Large intestine (tissue), 3 donors: ENCODE results near the gene DDX25. TPM values are rescaled to one million over a fixed set of nuclear protein-coding genes. Genes with fewer than 3 reads are reported as not detected.

ENCODE experiments used
- DNase-seq, 2 donors: peaks; one replicate each; pipeline versions ENCODE4 v3.0.0 to v3.0.0-alpha.2; 2013
- H3K27ac ChIP-seq: one replicate; pipeline ENCODE4 v1.5.1; 2013; ENCODE audit warnings: low read length
- H3K27me3 ChIP-seq: 2 replicates; pipeline ENCODE4 v1.6.1; 2013; ENCODE audit warnings: low read length; ENCODE audit not compliant: control insufficient read depth, insufficient read depth
- H3K36me3 ChIP-seq: 2 replicates; pipeline ENCODE4 v1.6.1; 2013; ENCODE audit warnings: low read length; ENCODE audit not compliant: control insufficient read depth, insufficient read depth
- H3K4me1 ChIP-seq: one replicate; pipeline ENCODE4 v1.6.1; 2013; ENCODE audit warnings: low read length; ENCODE audit not compliant: control insufficient read depth, insufficient read depth
- H3K4me3 ChIP-seq: one replicate; pipeline ENCODE4 v1.5.1; 2013; ENCODE audit warnings: low read length
- H3K9me3 ChIP-seq: one replicate; pipeline ENCODE4 v1.6.1; 2013; ENCODE audit warnings: mild to moderate bottlenecking, low read depth, low read length, moderate library complexity; ENCODE audit not compliant: control insufficient read depth
- WGBS: methylation state at CpG from one replicate; pipeline ENCODE4 v1.1.5; 2013; ENCODE audit warnings: low lambda C conversion rate; ENCODE audit not compliant: insufficient coverage; 5-methylcytosine and 5-hydroxymethylcytosine counted together
- polyA plus RNA-seq: library from polyadenylated mRNA; unstranded; fragments of 120-200 nt; gene quantifications from one replicate; pipeline ENCODE4 v1.2.1, GENCODE V29; 2013

DDX25 gene
- polyA plus RNA-seq, 1 donor: 2.0 TPM

GRCh38 chr11:125945011-125945796, 40.9 kb downstream of the DDX25 start:
- H3K9me3 ChIP-seq: no peaks in the 10 kb centered on the region
- H3K4me1 ChIP-seq: peaks cover 5% of the 10 kb centered on the region
- WGBS: no CpG with 5 or more reads among the region's 15 CpGs
- no peaks in the 10 kb centered on the region for H3K27me3 ChIP-seq
- H3K27ac ChIP-seq: no peak overlapping the region
- DNase-seq: no peak
- H3K36me3 ChIP-seq: no peaks in the 10 kb centered on the region
- H3K4me3 ChIP-seq: no peak overlapping the region

GRCh38 chr11:125945797-125946520, 41.7 kb downstream of the DDX25 start, which contains the start of gene VSIG10L2:
VSIG10L2 (plus strand) TSS chr11:125946044; CDS start chr11:125946056, 12 bp downstream.
- DNase-seq: no peak
- Histone ChIP-seq H3K9me3 (no peaks in the 10 kb centered on the region), H3K4me1 (peaks cover 5% of the 10 kb centered on the region), H3K27ac (no peak within 1 kb of the TSS), H3K4me3 (no peak within 1 kb of the TSS), H3K36me3 (no peaks in the 10 kb centered on the region), H3K27me3 (no peaks in the 10 kb centered on the region)
- no CpG with 5 or more reads among the region's 8 CpGs for WGBS

GRCh38 chr11:125946712-125947418, 42.6 kb downstream of the DDX25 start:
- H3K36me3 ChIP-seq: no peaks in the 10 kb centered on the region
- H3K9me3 ChIP-seq: no peaks in the 10 kb centered on the region
- H3K4me3 ChIP-seq: no peak overlapping the region
- no peak for DNase-seq
- H3K27ac ChIP-seq: no peak overlapping the region
- WGBS: no CpG with 5 or more reads among the region's 14 CpGs
- H3K4me1 ChIP-seq: peaks cover 5% of the 10 kb centered on the region
- H3K27me3 ChIP-seq: no peaks in the 10 kb centered on the region

GRCh38 chr11:125947419-125948277, 43.3 kb downstream of the DDX25 start:
- no peak overlapping the region for H3K4me3 ChIP-seq

GRCh38 chr11:125948278-125949051, 44.2 kb downstream of the DDX25 start:
- 40% methylated on average over 1 of the region's 23 CpGs for WGBS
- H3K9me3 ChIP-seq: no peaks in the 10 kb centered on the region
- no peak overlapping the region for H3K4me3 ChIP-seq
- no peak overlapping the region for H3K27ac ChIP-seq
- no peaks in the 10 kb centered on the region for H3K4me1 ChIP-seq
- H3K36me3 ChIP-seq: no peaks in the 10 kb centered on the region
- H3K27me3 ChIP-seq: no peaks in the 10 kb centered on the region
- DNase-seq: no peak

More at GRCh38 chr11:125947419-125948277, 43.3 kb downstream of the DDX25 start:
- H3K9me3 ChIP-seq: no peaks in the 10 kb centered on the region
- no peaks in the 10 kb centered on the region for H3K36me3 ChIP-seq
- no peaks in the 10 kb centered on the region for H3K4me1 ChIP-seq
- no peaks in the 10 kb centered on the region for H3K27me3 ChIP-seq
- no peak overlapping the region for H3K27ac ChIP-seq
- WGBS: no CpG with 5 or more reads among the region's 24 CpGs
- DNase-seq: no peak

GRCh38 chr11:125949271-125950177, 45.2 kb downstream of the DDX25 start:
- 96% methylated on average over 4 of the region's 22 CpGs for WGBS
- no peaks in the 10 kb centered on the region for H3K9me3 ChIP-seq
- no peak for DNase-seq
- no peaks in the 10 kb centered on the region for H3K27me3 ChIP-seq
- no peak overlapping the region for H3K27ac ChIP-seq
- H3K36me3 ChIP-seq: no peaks in the 10 kb centered on the region
- H3K4me3 ChIP-seq: no peak overlapping the region
- no peaks in the 10 kb centered on the region for H3K4me1 ChIP-seq

GRCh38 chr11:125950178-125950490, 45.8 kb downstream of the DDX25 start:
- H3K4me1 ChIP-seq: no peaks in the 10 kb centered on the region
- no CpG with 5 or more reads among the region's 11 CpGs for WGBS
- no peak overlapping the region for H3K4me3 ChIP-seq
- H3K27me3 ChIP-seq: no peaks in the 10 kb centered on the region
- H3K36me3 ChIP-seq: no peaks in the 10 kb centered on the region
- no peak overlapping the region for H3K27ac ChIP-seq
- no peak for DNase-seq
- no peaks in the 10 kb centered on the region for H3K9me3 ChIP-seq

GRCh38 chr11:125950696-125951651, 46.7 kb downstream of the DDX25 start:
- DNase-seq: peak; percentile 35 to 51
- no peak overlapping the region for H3K27ac ChIP-seq
- no CpG with 5 or more reads among the region's 15 CpGs for WGBS

More at GRCh38 chr11:125950696-125951651, 46.7 kb downstream of the DDX25 start:
- H3K27me3 ChIP-seq: no peaks in the 10 kb centered on the region
- H3K4me3 ChIP-seq: no peak overlapping the region
- H3K9me3 ChIP-seq: no peaks in the 10 kb centered on the region
- no peaks in the 10 kb centered on the region for H3K4me1 ChIP-seq
- H3K36me3 ChIP-seq: peaks cover 3% of the 10 kb centered on the region
